Stimulated activated effector memory CD8-positive, alpha-beta T cell treated with anti-CD3 and anti-CD28 coated beads, Interleukin-12 subunit alpha, Interleukin-12 subunit beta, amount 100 ng/mL, for 72 hours (primary cell): Measurements from ENCODE around the gene ERFE.

Experiments used
- ATAC-seq: fragments of 150-1000 bp; cut with Tn5 transposase; 2 replicates; pipeline ENCODE4 v1.10.0; 2021
- DNase-seq, 2 donors: peaks; one replicate each; pipeline ENCODE4 v3.0.0; 2021 to 2022; ENCODE audit warnings: low spot score in 2 of 2
- H3K27ac Mint-ChIP-seq: one replicate; pipeline ENCODE4 v1.8.0; 2022; ENCODE audit warnings: mild to moderate bottlenecking, mixed read lengths
- H3K36me3 Mint-ChIP-seq: one replicate; pipeline ENCODE4 v1.8.0; 2022; ENCODE audit warnings: mild to moderate bottlenecking, mixed read lengths
- H3K4me1 Mint-ChIP-seq: one replicate; pipeline ENCODE4 v1.8.0; 2022; ENCODE audit warnings: mixed read lengths
- H3K4me3 Mint-ChIP-seq: one replicate; pipeline ENCODE4 v1.8.0; 2022; ENCODE audit warnings: mild to moderate bottlenecking, mixed read lengths
- H3K9me3 Mint-ChIP-seq: one replicate; pipeline ENCODE4 v1.8.0; 2022; ENCODE audit warnings: mixed read lengths

The ERFE gene

DNA sequence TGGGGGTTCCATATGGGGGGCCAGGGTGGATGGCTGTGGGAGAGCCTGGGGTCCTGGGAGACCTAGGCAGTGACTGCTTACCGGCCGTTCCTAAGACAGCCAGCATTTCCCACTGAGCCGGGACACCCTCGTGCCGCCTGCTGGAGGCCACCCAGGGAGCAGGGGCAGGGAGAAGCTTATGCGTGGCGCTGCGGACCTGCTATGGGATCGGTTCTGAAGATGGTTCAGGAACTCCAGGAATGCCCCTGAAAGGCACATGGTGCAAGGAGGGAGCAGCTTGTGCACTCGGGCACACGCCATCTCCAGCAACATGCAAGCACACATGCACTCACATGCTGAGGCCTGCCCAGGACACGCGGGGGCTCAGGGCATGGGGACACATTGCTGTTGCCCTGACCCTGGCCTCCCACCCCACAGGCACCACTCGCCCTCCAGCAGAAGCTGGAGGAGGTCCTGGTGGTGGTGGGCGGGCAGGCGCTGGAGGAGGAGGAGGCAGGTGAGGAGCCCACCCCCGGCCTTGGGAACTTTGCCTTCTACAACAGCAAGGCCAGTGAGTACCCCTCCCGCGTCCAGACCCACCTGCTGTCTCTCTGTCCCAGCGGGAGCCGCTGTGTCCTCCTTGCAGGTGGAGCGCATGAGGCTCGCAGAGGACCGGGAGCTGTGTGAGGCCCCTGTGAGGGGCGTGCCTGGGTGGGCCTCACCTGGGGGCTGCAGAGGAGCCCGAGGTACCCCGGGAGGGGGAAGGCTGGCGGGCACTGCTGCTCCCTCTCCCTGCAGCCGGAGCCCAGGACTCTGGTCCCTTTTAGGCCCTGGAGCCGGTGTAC lies 16.2 kb upstream of the ERFE start:
- DNase-seq (no peak), ATAC-seq (no peak)
- H3K36me3 Mint-ChIP-seq, result no peaks in the 10 kb centered on the region
- H3K27ac Mint-ChIP-seq, result peak overlapping the region; percentile 76
- no peak overlapping the region for H3K4me3 Mint-ChIP-seq
- no peaks in the 10 kb centered on the region for H3K9me3 Mint-ChIP-seq
- peaks cover 16% of the 10 kb centered on the region for H3K4me1 Mint-ChIP-seq

GRCh38 chr2:238143239-238143951 lies 15.4 kb upstream of the ERFE start:
- no peaks in the 10 kb centered on the region for H3K9me3 Mint-ChIP-seq
- no peaks in the 10 kb centered on the region for H3K36me3 Mint-ChIP-seq
- H3K4me3 Mint-ChIP-seq, result no peak overlapping the region
- no peak for DNase-seq
- H3K27ac Mint-ChIP-seq, result peak overlapping the region; percentile 46
- peaks cover 16% of the 10 kb centered on the region for H3K4me1 Mint-ChIP-seq
- peak; percentile 36 for ATAC-seq

DNA sequence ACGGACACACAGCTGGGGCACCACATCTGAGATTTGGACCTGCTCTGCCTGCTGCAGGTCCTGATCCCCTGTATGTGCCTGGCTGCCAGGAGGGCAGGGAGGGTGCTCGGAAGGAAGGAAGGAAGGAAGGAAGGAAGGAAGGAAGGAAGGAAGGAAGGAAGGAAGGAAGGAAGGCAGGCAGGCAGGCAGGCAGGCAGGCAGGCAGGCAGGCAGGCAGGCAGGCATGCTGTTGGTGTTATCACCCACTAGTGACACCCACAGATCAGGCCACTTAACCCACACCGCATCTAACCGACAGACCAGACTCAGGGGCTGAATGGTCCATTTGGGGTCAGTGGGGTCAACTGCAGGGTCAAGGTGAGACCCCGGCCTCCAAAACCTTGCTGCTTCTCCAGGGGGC lies 14.5 kb upstream of the ERFE start:
- no peak for ATAC-seq
- Mint-ChIP-seq H3K36me3 (no peaks in the 10 kb centered on the region), H3K4me1 (peaks cover 16% of the 10 kb centered on the region), H3K27ac (peak overlapping the region; percentile 46), H3K9me3 (no peaks in the 10 kb centered on the region), H3K4me3 (no peak overlapping the region)
- DNase-seq, result no peak

GRCh38 chr2:238145046-238145445 lies 13.7 kb upstream of the ERFE start:
- H3K4me1 Mint-ChIP-seq, result peaks cover 16% of the 10 kb centered on the region
- no peaks in the 10 kb centered on the region for H3K36me3 Mint-ChIP-seq
- no peak overlapping the region for H3K27ac Mint-ChIP-seq
- no peak overlapping the region for H3K4me3 Mint-ChIP-seq
- no peaks in the 10 kb centered on the region for H3K9me3 Mint-ChIP-seq
- ATAC-seq (no peak), DNase-seq (no peak)

- H3K27ac Mint-ChIP-seq, result no peak overlapping the region
- ATAC-seq, result no peak
Measured at GRCh38 chr2:238145851-238146250, 12.9 kb upstream of the ERFE start.

GRCh38 chr2:238146884-238147544 lies 11.8 kb upstream of the ERFE start:
- H3K27ac Mint-ChIP-seq, result no peak overlapping the region
- no peaks in the 10 kb centered on the region for H3K9me3 Mint-ChIP-seq
- H3K36me3 Mint-ChIP-seq, result no peaks in the 10 kb centered on the region
- no peak for ATAC-seq
- DNase-seq, result no peak
- no peak overlapping the region for H3K4me3 Mint-ChIP-seq
- H3K4me1 Mint-ChIP-seq, result peaks cover 8% of the 10 kb centered on the region

More at GRCh38 chr2:238145851-238146250, 12.9 kb upstream of the ERFE start:
- H3K4me1 Mint-ChIP-seq, result peaks cover 16% of the 10 kb centered on the region
- H3K4me3 Mint-ChIP-seq, result no peak overlapping the region
- H3K36me3 Mint-ChIP-seq, result no peaks in the 10 kb centered on the region
- DNase-seq, result no peak
- H3K9me3 Mint-ChIP-seq, result no peaks in the 10 kb centered on the region

GRCh38 chr2:238148981-238149380 lies 9.8 kb upstream of the ERFE start:
- DNase-seq (no peak), ATAC-seq (no peak)
- H3K9me3 Mint-ChIP-seq, result no peaks in the 10 kb centered on the region
- no peaks in the 10 kb centered on the region for H3K36me3 Mint-ChIP-seq
- H3K4me3 Mint-ChIP-seq, result no peak overlapping the region
- H3K4me1 Mint-ChIP-seq, result peaks cover 2% of the 10 kb centered on the region
- H3K27ac Mint-ChIP-seq, result no peak overlapping the region

- no peak overlapping the region for H3K4me3 Mint-ChIP-seq
- no peak for DNase-seq
- no peaks in the 10 kb centered on the region for H3K9me3 Mint-ChIP-seq
Measured at GRCh38 chr2:238149841-238150572, 8.8 kb upstream of the ERFE start.

DNA sequence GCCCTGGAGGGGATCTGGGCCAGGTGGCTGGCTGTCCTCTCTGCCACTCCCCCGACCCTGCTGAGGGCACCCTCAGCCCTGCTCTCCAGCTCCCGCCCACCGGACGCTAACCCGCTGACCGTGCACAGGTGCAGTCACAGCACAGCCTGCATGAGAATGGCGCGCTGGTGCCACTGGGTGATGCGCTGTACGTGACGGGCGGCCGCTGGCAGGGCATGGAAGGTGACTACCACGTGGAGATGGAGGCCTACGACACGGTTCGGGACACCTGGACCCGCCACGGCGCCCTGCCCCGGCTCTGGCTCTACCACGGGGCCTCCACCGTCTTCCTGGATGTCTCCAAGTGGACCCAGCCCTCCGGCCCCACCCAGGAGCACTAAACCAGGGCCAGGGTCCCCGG lies 8.1 kb upstream of the ERFE start:
- Mint-ChIP-seq H3K36me3 (no peaks in the 10 kb centered on the region), H3K27ac (no peak overlapping the region), H3K4me1 (no peaks in the 10 kb centered on the region), H3K4me3 (no peak overlapping the region), H3K9me3 (no peaks in the 10 kb centered on the region)
- ATAC-seq (no peak), DNase-seq (no peak)

More at GRCh38 chr2:238149841-238150572, 8.8 kb upstream of the ERFE start:
- no peak for ATAC-seq
- H3K36me3 Mint-ChIP-seq, result no peaks in the 10 kb centered on the region
- H3K27ac Mint-ChIP-seq, result no peak overlapping the region
- H3K4me1 Mint-ChIP-seq, result no peaks in the 10 kb centered on the region

- no peak overlapping the region for H3K4me3 Mint-ChIP-seq
- no peaks in the 10 kb centered on the region for H3K4me1 Mint-ChIP-seq
- DNase-seq (no peak), ATAC-seq (no peak)
- H3K36me3 Mint-ChIP-seq, result no peaks in the 10 kb centered on the region
- H3K27ac Mint-ChIP-seq, result no peak overlapping the region
- H3K9me3 Mint-ChIP-seq, result no peaks in the 10 kb centered on the region
Measured at GRCh38 chr2:238151205-238151604, 7.6 kb upstream of the ERFE start.

- DNase-seq (no peak), ATAC-seq (no peak)
- no peak overlapping the region for H3K4me3 Mint-ChIP-seq
- H3K4me1 Mint-ChIP-seq, result no peaks in the 10 kb centered on the region
- no peak overlapping the region for H3K27ac Mint-ChIP-seq
- H3K9me3 Mint-ChIP-seq, result no peaks in the 10 kb centered on the region
- H3K36me3 Mint-ChIP-seq, result no peaks in the 10 kb centered on the region
Measured at GRCh38 chr2:238151628-238152235, 7.0 kb upstream of the ERFE start.

DNA sequence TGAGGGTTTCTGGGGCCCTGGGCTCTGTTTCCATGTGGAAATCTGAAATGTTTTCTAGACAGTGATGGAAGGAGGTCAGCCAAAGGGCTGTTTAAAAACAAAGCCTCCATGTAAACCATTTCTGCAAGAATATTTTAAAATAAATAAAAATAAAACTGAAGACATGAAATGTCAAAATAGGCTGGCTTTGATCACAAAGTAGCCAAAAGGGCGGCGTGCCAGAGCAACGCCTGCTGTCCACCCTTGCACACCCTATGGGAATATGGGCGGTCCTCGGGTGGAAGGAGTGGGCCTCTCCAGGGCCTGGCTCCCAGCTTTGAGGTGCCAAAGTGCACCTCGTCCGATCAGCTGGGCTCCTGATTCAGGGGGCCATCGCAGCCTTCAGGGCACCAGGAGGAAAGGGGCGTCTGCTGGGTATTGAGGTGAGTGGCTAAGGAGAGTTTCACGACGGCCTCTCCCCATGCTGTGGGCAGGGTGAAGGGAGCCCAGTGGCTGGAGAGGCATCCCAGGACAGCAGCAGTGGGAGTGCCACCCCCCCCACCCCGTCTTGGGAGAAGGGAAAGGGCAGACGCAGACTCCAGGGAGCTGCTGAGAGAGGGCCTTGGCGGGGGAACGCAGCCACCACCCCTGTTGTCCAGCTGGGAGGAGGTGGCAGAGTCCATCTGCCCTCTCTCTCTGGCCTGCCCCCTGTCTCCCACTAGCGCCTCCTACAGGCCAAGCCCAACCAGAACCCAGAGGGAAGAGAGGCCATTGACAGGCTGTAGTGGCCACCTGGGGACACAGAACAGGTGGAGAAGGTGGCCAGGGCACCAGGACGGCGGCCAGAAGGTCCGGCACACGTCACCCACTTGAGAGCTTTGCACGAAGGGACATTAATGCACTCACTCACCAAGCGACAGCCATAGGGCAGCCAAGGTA lies 5.7 kb upstream of the ERFE start:
- ATAC-seq (no peak), DNase-seq (no peak)
- H3K9me3 Mint-ChIP-seq, result no peaks in the 10 kb centered on the region
- H3K4me3 Mint-ChIP-seq, result no peak overlapping the region
- no peaks in the 10 kb centered on the region for H3K4me1 Mint-ChIP-seq
- no peaks in the 10 kb centered on the region for H3K36me3 Mint-ChIP-seq
- no peak overlapping the region for H3K27ac Mint-ChIP-seq

DNA sequence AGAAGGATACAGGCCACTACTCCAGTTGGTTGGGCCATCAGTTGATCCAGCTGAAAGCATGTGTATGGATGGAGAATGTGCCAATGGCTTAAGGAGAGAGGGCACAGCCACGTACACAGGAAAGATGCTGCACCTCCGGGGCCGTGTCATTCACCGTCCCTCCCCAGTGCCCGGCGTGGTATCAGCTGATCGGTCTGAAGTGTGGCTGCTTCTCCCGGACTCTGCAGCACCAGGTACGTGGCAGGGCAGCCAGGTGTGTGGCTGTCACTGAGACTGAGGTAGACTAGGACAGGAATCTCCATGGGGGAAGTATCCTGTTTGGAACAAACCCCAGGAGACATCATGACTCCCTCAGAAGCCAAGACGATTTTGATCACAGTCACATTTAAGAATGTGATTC lies 4.2 kb upstream of the ERFE start:
- Mint-ChIP-seq H3K4me3 (no peak overlapping the region), H3K27ac (no peak overlapping the region), H3K36me3 (no peaks in the 10 kb centered on the region)

More for the DNA sequence above, 4.2 kb upstream of the ERFE start:
- Mint-ChIP-seq H3K4me1 (peaks cover 6% of the 10 kb centered on the region), H3K9me3 (no peaks in the 10 kb centered on the region)
- ATAC-seq (no peak), DNase-seq (no peak)
